HL-60 (cell line): ENCODE measurements around the gene RAD9A.
A peak's percentile ranks its signal among the peaks of the same experiment; 100 is the strongest.

Source experiments
- DNase-seq, 2 experiments: peaks; one replicate each; pipeline ENCODE4 v3.0.0-alpha.2; 2010 to 2020; ENCODE audit warnings: low read depth in 1 of 2, low spot score in 1 of 2
- H3K27ac ChIP-seq: fragments of 250-450 bp; sonication (Bioruptor Pico); replicated peaks from 2 replicates; pipeline ENCODE4 v1.5.1; 2020; ENCODE audit warnings: mild to moderate bottlenecking, moderate library complexity
- H3K27me3 ChIP-seq: fragments of 250-450 bp; sonication (Bioruptor Pico); 2 replicates; pipeline ENCODE4 v1.5.1; 2021; ENCODE audit warnings: mild to moderate bottlenecking, moderate library complexity; ENCODE audit not compliant: insufficient read depth, poor library complexity, severe bottlenecking
- H3K4me3 ChIP-seq: replicated peaks from 2 replicates; pipeline ENCODE4 v1.5.1; 2011; ENCODE audit warnings: mild to moderate bottlenecking, control low read depth, low read length; ENCODE audit not compliant: insufficient read depth
- GABPA ChIP-seq: IDR thresholded peaks from 2 replicates; pipeline ENCODE4 v1.6.1; 2012; ENCODE audit warnings: low read depth
- POLR2AphosphoS5 ChIP-seq: IDR thresholded peaks from 2 replicates; pipeline ENCODE4 v1.6.1; 2012; ENCODE audit warnings: low read depth
- SPI1 ChIP-seq: IDR thresholded peaks from 2 replicates; pipeline ENCODE4 v1.6.1; 2012; ENCODE audit warnings: low read depth, mild to moderate bottlenecking, borderline replicate concordance
- TF ChIP-seq, protein P1 (sequence below): IDR thresholded peaks from 2 replicates; pipeline ENCODE4 v1.6.1; 2012; ENCODE audit warnings: low read depth; ENCODE audit not compliant: insufficient replicate concordance
- TF ChIP-seq, protein P2 (sequence below): IDR thresholded peaks from one replicate; pipeline ENCODE4 v1.5.1; 2011; ENCODE audit warnings: low read length, control low read depth, inconsistent platforms; ENCODE audit not compliant: insufficient read depth

Gene RAD9A

DNA sequence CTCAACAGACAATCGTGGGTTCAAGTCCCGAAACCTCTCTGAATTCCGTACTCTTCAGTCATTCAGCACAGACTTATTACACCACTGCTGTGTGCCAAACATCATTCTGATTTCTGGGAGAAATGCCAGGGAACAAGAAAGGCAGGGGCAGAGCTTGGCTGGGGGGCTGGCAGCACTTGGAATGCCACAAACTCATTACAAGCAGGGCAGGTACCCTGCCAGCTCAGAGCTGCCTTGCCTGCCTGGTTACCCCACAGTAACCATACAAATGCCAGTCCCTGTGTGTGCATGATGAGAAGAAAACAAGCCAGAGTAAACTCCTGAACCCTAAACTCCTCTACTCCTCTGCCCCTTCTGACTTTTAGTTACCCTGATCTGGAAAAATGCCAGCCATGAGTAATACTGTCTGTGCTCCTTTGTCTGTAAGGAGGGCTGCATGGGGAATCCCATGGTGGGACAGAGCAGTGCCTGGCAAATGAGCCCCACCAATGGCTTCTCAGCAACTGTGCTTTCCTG is 6.9 kb upstream of the RAD9A start:
- DNase-seq = no peak
- Histone ChIP-seq H3K27me3 (no peaks in the 10 kb centered on the region), H3K4me3 (no peak overlapping the region), H3K27ac (no peak overlapping the region)
- TF ChIP-seq GABPA (no peak), SPI1 (no peak), POLR2AphosphoS5 (no peak)
- TF ChIP-seq, protein P1, sequence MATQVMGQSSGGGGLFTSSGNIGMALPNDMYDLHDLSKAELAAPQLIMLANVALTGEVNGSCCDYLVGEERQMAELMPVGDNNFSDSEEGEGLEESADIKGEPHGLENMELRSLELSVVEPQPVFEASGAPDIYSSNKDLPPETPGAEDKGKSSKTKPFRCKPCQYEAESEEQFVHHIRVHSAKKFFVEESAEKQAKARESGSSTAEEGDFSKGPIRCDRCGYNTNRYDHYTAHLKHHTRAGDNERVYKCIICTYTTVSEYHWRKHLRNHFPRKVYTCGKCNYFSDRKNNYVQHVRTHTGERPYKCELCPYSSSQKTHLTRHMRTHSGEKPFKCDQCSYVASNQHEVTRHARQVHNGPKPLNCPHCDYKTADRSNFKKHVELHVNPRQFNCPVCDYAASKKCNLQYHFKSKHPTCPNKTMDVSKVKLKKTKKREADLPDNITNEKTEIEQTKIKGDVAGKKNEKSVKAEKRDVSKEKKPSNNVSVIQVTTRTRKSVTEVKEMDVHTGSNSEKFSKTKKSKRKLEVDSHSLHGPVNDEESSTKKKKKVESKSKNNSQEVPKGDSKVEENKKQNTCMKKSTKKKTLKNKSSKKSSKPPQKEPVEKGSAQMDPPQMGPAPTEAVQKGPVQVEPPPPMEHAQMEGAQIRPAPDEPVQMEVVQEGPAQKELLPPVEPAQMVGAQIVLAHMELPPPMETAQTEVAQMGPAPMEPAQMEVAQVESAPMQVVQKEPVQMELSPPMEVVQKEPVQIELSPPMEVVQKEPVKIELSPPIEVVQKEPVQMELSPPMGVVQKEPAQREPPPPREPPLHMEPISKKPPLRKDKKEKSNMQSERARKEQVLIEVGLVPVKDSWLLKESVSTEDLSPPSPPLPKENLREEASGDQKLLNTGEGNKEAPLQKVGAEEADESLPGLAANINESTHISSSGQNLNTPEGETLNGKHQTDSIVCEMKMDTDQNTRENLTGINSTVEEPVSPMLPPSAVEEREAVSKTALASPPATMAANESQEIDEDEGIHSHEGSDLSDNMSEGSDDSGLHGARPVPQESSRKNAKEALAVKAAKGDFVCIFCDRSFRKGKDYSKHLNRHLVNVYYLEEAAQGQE = no peak
- TF ChIP-seq, protein P2, sequence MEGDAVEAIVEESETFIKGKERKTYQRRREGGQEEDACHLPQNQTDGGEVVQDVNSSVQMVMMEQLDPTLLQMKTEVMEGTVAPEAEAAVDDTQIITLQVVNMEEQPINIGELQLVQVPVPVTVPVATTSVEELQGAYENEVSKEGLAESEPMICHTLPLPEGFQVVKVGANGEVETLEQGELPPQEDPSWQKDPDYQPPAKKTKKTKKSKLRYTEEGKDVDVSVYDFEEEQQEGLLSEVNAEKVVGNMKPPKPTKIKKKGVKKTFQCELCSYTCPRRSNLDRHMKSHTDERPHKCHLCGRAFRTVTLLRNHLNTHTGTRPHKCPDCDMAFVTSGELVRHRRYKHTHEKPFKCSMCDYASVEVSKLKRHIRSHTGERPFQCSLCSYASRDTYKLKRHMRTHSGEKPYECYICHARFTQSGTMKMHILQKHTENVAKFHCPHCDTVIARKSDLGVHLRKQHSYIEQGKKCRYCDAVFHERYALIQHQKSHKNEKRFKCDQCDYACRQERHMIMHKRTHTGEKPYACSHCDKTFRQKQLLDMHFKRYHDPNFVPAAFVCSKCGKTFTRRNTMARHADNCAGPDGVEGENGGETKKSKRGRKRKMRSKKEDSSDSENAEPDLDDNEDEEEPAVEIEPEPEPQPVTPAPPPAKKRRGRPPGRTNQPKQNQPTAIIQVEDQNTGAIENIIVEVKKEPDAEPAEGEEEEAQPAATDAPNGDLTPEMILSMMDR = no peak

DNA sequence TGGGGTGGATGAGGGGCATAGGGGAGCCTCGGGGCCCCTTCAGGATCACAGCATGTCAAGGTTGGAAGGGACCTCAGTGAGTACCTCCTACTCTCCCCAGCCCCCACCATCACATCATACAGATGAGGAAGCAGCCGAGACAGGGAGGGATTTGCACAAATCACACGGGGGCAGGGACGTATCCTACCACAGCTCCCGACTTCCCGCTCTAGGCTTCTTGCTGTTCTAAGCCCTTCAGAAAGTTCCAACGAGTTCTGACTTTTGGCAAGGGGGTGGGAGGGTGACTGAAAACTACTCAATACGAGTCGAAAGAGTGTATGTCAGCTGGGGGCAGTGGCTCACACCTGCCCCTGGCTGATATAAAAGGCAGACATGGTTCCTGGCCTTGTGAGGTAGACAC is 4.7 kb upstream of the RAD9A start:
- Histone ChIP-seq H3K27ac (no peak overlapping the region), H3K4me3 (no peak overlapping the region), H3K27me3 (no peaks in the 10 kb centered on the region)
- TF ChIP-seq, protein P2 = no peak
- TF ChIP-seq, protein P1 = no peak
- TF ChIP-seq GABPA (no peak), SPI1 (no peak), POLR2AphosphoS5 (no peak)
- DNase-seq = peak in 1 of 2 experiments; percentile 60

DNA sequence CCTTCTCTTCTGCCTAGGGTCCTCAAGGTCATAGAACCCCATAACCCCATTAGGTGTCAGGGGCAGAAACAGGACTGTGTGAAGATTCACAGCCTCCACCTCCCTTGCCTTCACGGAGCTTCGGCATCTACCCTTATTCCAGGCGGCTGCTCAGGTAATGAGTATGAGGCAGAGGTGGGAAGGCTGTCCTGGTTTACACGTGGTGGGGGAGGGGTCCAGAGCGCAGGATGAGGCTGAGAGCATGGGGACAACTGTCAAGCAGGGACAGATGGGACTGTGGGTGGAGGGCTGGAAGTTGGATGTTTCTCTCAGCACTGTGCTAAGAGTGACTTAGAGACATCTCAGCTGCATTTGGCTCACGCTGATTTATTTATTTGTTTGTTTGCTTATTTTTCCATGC is 4.3 kb upstream of the RAD9A start:
- no peak overlapping the region for H3K27ac ChIP-seq
- TF ChIP-seq, protein P1 = no peak
- TF ChIP-seq POLR2AphosphoS5 (no peak), SPI1 (no peak), GABPA (no peak)
- TF ChIP-seq, protein P2 = no peak
- DNase-seq = no peak
- H3K4me3 ChIP-seq = no peak overlapping the region
- no peaks in the 10 kb centered on the region for H3K27me3 ChIP-seq
